ENCODE measurements around the gene PTPRG. TPM values are rescaled to one million over a fixed set of nuclear protein-coding genes. Genes with fewer than 3 reads are reported as not detected.

The PTPRG gene
- total RNA-seq, 6 experiments from 2014 or later, result 29.4 to 34.7 (median 32.7) TPM

DNA sequence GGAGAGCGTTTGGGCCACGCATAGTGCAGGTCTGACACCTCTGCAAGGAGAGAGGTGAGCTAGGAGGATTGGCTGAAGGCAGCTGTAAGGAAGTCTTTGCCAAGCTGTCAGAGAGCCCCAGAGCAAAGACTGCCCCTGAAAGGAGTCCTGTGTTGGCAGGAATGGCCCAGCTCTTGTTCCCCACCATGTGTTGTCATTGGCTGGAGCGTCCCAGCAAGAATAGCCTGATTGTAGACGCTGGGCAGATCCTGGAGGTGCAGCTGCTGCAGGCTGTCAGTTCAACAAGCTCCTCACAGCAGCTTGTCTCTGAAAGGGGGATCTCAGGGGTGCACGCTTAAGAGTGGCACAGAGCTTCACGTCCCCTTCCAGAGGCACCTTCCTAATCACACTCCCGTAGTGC lies 574.4 kb downstream of the PTPRG start:
- H3K27ac Mint-ChIP-seq, result no peak overlapping the region
- TF ChIP-seq, protein P1, sequence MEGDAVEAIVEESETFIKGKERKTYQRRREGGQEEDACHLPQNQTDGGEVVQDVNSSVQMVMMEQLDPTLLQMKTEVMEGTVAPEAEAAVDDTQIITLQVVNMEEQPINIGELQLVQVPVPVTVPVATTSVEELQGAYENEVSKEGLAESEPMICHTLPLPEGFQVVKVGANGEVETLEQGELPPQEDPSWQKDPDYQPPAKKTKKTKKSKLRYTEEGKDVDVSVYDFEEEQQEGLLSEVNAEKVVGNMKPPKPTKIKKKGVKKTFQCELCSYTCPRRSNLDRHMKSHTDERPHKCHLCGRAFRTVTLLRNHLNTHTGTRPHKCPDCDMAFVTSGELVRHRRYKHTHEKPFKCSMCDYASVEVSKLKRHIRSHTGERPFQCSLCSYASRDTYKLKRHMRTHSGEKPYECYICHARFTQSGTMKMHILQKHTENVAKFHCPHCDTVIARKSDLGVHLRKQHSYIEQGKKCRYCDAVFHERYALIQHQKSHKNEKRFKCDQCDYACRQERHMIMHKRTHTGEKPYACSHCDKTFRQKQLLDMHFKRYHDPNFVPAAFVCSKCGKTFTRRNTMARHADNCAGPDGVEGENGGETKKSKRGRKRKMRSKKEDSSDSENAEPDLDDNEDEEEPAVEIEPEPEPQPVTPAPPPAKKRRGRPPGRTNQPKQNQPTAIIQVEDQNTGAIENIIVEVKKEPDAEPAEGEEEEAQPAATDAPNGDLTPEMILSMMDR (IDR thresholded peaks at IDR 0.05), result no peak
- peaks cover 5% of the 10 kb centered on the region; the same call in 1 of the 2 replicates for H3K36me3 Mint-ChIP-seq (ENCODE audit: low read depth)
- no peak overlapping the region for H3K4me3 Mint-ChIP-seq
- H3K4me1 Mint-ChIP-seq (ENCODE audit: low read depth), result peaks cover 10% of the 10 kb centered on the region
- H3K27me3 Mint-ChIP-seq (ENCODE audit: insufficient read depth), result no peaks in the 10 kb centered on the region; the same call in 1 of the 2 replicates
- DNase-seq, result no peak
- no peaks in the 10 kb centered on the region for H3K9me3 Mint-ChIP-seq

- Mint-ChIP-seq H3K27ac (no peak overlapping the region), H3K4me1 (ENCODE audit: low read depth) (peaks cover under 1% of the 10 kb centered on the region; the same call in 1 of the 2 replicates), H3K4me3 (no peak overlapping the region), H3K36me3 (ENCODE audit: low read depth) (peaks cover 5% of the 10 kb centered on the region; the same call in 1 of the 2 replicates), H3K9me3 (no peaks in the 10 kb centered on the region), H3K27me3 (ENCODE audit: insufficient read depth) (no peaks in the 10 kb centered on the region)
- TF ChIP-seq, protein P1 (IDR thresholded peaks at IDR 0.05), result no peak
- DNase-seq, result no peak
Measured at GRCh38 chr3:62139957-62140356, 578.6 kb downstream of the PTPRG start.

- Mint-ChIP-seq H3K9me3 (no peaks in the 10 kb centered on the region), H3K4me3 (no peak overlapping the region), H3K27ac (no peak overlapping the region), H3K4me1 (ENCODE audit: low read depth) (peaks cover 8% of the 10 kb centered on the region; the same call in 1 of the 2 replicates), H3K27me3 (ENCODE audit: insufficient read depth) (no peaks in the 10 kb centered on the region), H3K36me3 (ENCODE audit: low read depth) (peaks cover 11% of the 10 kb centered on the region)
- TF ChIP-seq, protein P1 (IDR thresholded peaks at IDR 0.05), result no peak
- DNase-seq, result no peak
Measured at GRCh38 chr3:62142331-62143085, 581.1 kb downstream of the PTPRG start.

DNA sequence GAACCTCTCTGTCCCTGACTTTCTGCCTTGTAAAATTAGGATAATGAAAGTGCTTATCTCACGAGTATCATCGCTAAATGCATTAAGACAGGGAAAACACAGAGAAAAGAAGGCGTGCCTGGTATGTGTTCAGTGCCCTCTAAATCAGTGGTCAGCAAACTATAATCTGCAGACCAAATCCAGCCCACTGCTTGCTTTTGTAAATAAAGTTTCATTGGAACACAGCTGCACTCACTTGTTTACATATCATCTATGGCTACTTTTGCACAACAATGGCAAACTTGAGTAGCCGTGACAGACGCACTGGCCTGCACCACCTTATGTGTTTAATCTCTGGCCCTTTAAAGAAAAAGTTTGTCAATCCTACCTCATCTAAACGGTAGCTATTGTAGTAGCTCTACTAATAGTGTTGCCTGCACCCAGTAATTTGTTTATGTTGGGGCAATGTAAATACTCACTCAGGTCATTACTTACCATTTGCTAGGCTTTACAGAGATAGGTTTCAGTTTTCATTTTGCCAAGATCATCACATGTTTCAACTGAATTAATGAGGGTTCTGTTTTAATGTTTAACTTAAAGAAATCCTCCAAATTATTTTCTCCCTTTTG lies 582.6 kb downstream of the PTPRG start:
- TF ChIP-seq, protein P1 (IDR thresholded peaks at IDR 0.05), result no peak
- Mint-ChIP-seq H3K4me1 (ENCODE audit: low read depth) (peaks cover 11% of the 10 kb centered on the region), H3K4me3 (no peak overlapping the region), H3K27me3 (ENCODE audit: insufficient read depth) (no peaks in the 10 kb centered on the region; the same call in 1 of the 2 replicates), H3K9me3 (no peaks in the 10 kb centered on the region), H3K36me3 (ENCODE audit: low read depth) (peaks cover 11% of the 10 kb centered on the region), H3K27ac (no peak overlapping the region)
- DNase-seq, result no peak

- no peak for DNase-seq
- H3K4me3 Mint-ChIP-seq, result no peak overlapping the region
- TF ChIP-seq, protein P1 (IDR thresholded peaks at IDR 0.05), result no peak
- no peaks in the 10 kb centered on the region; the same call in 1 of the 2 replicates for H3K27me3 Mint-ChIP-seq (ENCODE audit: insufficient read depth)
- peaks cover 11% of the 10 kb centered on the region for H3K36me3 Mint-ChIP-seq (ENCODE audit: low read depth)
- H3K9me3 Mint-ChIP-seq, result no peaks in the 10 kb centered on the region
- no peak overlapping the region for H3K27ac Mint-ChIP-seq
- peaks cover 15% of the 10 kb centered on the region for H3K4me1 Mint-ChIP-seq (ENCODE audit: low read depth)
Measured at GRCh38 chr3:62144482-62144881, 583.1 kb downstream of the PTPRG start.
